GM12878 (cell line): ENCODE data around the gene AMOTL1. TPM values are rescaled to one million over a fixed set of nuclear protein-coding genes. Genes with fewer than 3 reads are reported as not detected.

Source experiments
- ATAC-seq: fragments of 200-7000 bp; cut with Tn5 transposase; 3 replicates; pipeline ENCODE4 v1.9.1; 2020; ENCODE audit warnings: mild to moderate bottlenecking, moderate library complexity
- BruUV-seq: library from RNA; stranded (reverse); fragments of 400-500 nt; replicated peaks from 2 replicates; lab custom pipeline; 2021; lab: Mats Ljungman, UMichigan
- CTCF ChIA-PET: fragments of 300-600 bp; sonication (Branson Sonifier 250); formaldehyde crosslinking; extraction: SDS; loops from one replicate; lab custom pipeline; 2021; ENCODE audit warnings: inconsistent platforms; lab: Yijun Ruan, JAX
- POLR2A ChIA-PET: fragments of 350-600 bp; formaldehyde crosslinking; extraction: SDS; loops from one replicate; lab custom pipeline; 2021; ENCODE audit warnings: inconsistent platforms; lab: Charles Lee
- RAD21 ChIA-PET: fragments of 300-600 bp; sonication (Branson Sonifier 250); formaldehyde crosslinking; loops from one replicate; lab custom pipeline; 2023; ENCODE audit warnings: antibody characterized with exemption; ENCODE audit not compliant: unreplicated experiment; lab: Charles Lee
- SMC1A ChIA-PET: fragments of 300-600 bp; sonication (Branson Sonifier 250); formaldehyde crosslinking; loops from one replicate; lab custom pipeline; 2023; ENCODE audit not compliant: unreplicated experiment, uncharacterized antibody; lab: Charles Lee
- DNase-seq: peaks from one replicate; pipeline ENCODE4 v3.0.0-alpha.2; 2011; ENCODE audit warnings: low read depth, low spot score
- FAIRE-seq: peaks from 3 replicates; lab custom pipeline; 2011; peaks lifted over from hg19 to GRCh38; lab: Jason Lieb, UNC
- H2AFZ ChIP-seq: 2 replicates; pipeline ENCODE4 v1.6.0; 2011; ENCODE audit warnings: low read depth, low read length, control low read depth; ENCODE audit not compliant: control insufficient read depth
- H3K27ac ChIP-seq: 2 replicates; pipeline ENCODE4 v1.5.1; 2011; ENCODE audit warnings: control low read depth; ENCODE audit not compliant: control insufficient read depth, insufficient read depth
- H3K27me3 ChIP-seq, 2 experiments: replicated peaks in 1 of 2; 2 replicates each; pipeline versions ENCODE4 v1.6.0 to v1.6.1; 2011; ENCODE audit warnings: low read length in 1 of 2; ENCODE audit not compliant: control insufficient read depth in 2 of 2, insufficient read depth in 2 of 2
- H3K36me3 ChIP-seq, 2 experiments: 2 replicates each; pipeline ENCODE4 v1.5.1; 2011; ENCODE audit warnings: low read length in 1 of 2; ENCODE audit not compliant: control insufficient read depth in 2 of 2, insufficient read depth in 2 of 2
- H3K4me1 ChIP-seq: 2 replicates; pipeline ENCODE4 v1.6.1; 2011; ENCODE audit warnings: mild to moderate bottlenecking, low read length, moderate library complexity, mixed read lengths; ENCODE audit not compliant: control insufficient read depth, insufficient read depth
- H3K4me2 ChIP-seq: 2 replicates; pipeline ENCODE4 v1.6.0; 2011; ENCODE audit warnings: control low read depth; ENCODE audit not compliant: control insufficient read depth, insufficient read depth
- H3K4me3 ChIP-seq: fragments of 200-600 bp; sonication (generic); 2 replicates; pipeline ENCODE4 v1.5.1; 2016
- H3K79me2 ChIP-seq: 2 replicates; pipeline ENCODE4 v1.6.0; 2011; ENCODE audit warnings: low read length; ENCODE audit not compliant: control insufficient read depth, insufficient read depth
- H3K9ac ChIP-seq: 2 replicates; pipeline ENCODE4 v1.8.0; 2011; ENCODE audit warnings: low read length, control low read depth, mixed read lengths; ENCODE audit not compliant: control insufficient read depth, insufficient read depth
- H3K9me3 ChIP-seq: replicated peaks from 3 replicates; pipeline ENCODE4 v1.5.1; 2011; ENCODE audit warnings: mild to moderate bottlenecking, low read length; ENCODE audit not compliant: control insufficient read depth, insufficient read depth
- H4K20me1 ChIP-seq: 2 replicates; pipeline ENCODE4 v1.6.0; 2011; ENCODE audit not compliant: control insufficient read depth, insufficient read depth
- ATF7 ChIP-seq: fragments of 450-650 bp; IDR thresholded peaks from 2 replicates; pipeline ENCODE4 v1.6.1; 2016; ENCODE audit warnings: low read depth, mild to moderate bottlenecking
- CBX3 ChIP-seq: fragments of 200-600 bp; sonication (generic); IDR thresholded peaks from 2 replicates; pipeline ENCODE4 v1.6.1; 2016; ENCODE audit warnings: low read depth, borderline replicate concordance
- CEBPB ChIP-seq, 2 experiments: fragments of 150-350 bp in 1 of 2; IDR thresholded peaks; 2 replicates each; pipeline ENCODE4 v1.6.1; 2012 to 2014; ENCODE audit warnings: low read depth in 2 of 2, low read length in 2 of 2, borderline replicate concordance in 1 of 2, inconsistent platforms in 1 of 2
- FOS ChIP-seq: IDR thresholded peaks from 3 replicates; pipeline ENCODE4 v1.6.1; 2011; ENCODE audit warnings: borderline replicate concordance; ENCODE audit not compliant: insufficient read length; ENCODE audit errors: extremely low read depth
- IKZF1 ChIP-seq: fragments of 450-650 bp; conservative IDR thresholded peaks from 2 replicates; pipeline ENCODE4 v1.6.1; 2017; ENCODE audit warnings: antibody characterized with exemption, mild to moderate bottlenecking
- MAX ChIP-seq: IDR thresholded peaks from 2 replicates; pipeline ENCODE4 v1.6.1; 2012; ENCODE audit warnings: low read depth, low read length, improper control_type of control experiment
- MLLT1 ChIP-seq: fragments of 450-650 bp; IDR thresholded peaks from 2 replicates; pipeline ENCODE4 v1.6.1; 2016; ENCODE audit warnings: mild to moderate bottlenecking
- MTA2 ChIP-seq: fragments of 450-650 bp; IDR thresholded peaks from 2 replicates; pipeline ENCODE4 v1.6.1; 2016; ENCODE audit warnings: low read depth, mild to moderate bottlenecking, moderate library complexity
- NFYB ChIP-seq: IDR thresholded peaks from 2 replicates; pipeline ENCODE4 v1.6.1; 2011; ENCODE audit warnings: low read depth, mild to moderate bottlenecking, low read length, improper control_type of control experiment, moderate library complexity; ENCODE audit not compliant: insufficient read depth
- SUPT20H ChIP-seq: IDR thresholded peaks from 2 replicates; pipeline ENCODE4 v1.6.1; 2011; ENCODE audit warnings: low read depth, mild to moderate bottlenecking, low read length, moderate library complexity, borderline replicate concordance; ENCODE audit not compliant: control insufficient read depth
- TARDBP ChIP-seq: IDR thresholded peaks from 2 replicates; pipeline ENCODE4 v1.6.1; 2016; ENCODE audit warnings: borderline replicate concordance
- TCF12 ChIP-seq: IDR thresholded peaks from 2 replicates; pipeline ENCODE4 v1.6.1; 2011; ENCODE audit warnings: low read depth, mild to moderate bottlenecking, low read length
- WGBS: methylation state at CpG from one replicate; pipeline ENCODE4 v1.1.6; 2016; ENCODE audit warnings: low lambda C conversion rate; ENCODE audit not compliant: insufficient replicate concordance, insufficient coverage; ENCODE audit errors: missing lambda C conversion rate; 5-methylcytosine and 5-hydroxymethylcytosine counted together
- in situ Hi-C: fragments of 300-500 bp; cut with MboI; formaldehyde crosslinking; loops from 9 replicates; pipeline ENCODE4 v1.14.3; 2018; ENCODE audit warnings: mixed read lengths
- intact Hi-C: fragments of 100-400 bp; cut with micrococcal nuclease; formaldehyde crosslinking; loops from one replicate; pipeline ENCODE4 v1.14.2; 2022; ENCODE audit not compliant: unreplicated experiment
- polyA plus RNA-seq, 11 experiments: library from polyadenylated mRNA; depleted of rRNA in 4 of 11; unstranded in 6 of 11; stranded (reverse) in 5 of 11; fragments of >200 nt; fragmentation: Nextera tagmentation in 4 of 11; fragmentation: Illumina TruSeq in 1 of 11; extraction: Ambion mirVana in 4 of 11; extraction: Trizol in 1 of 11; gene quantifications; 1 replicate in 1 of 11; 2 replicates in 10 of 11; pipeline versions ENCODE4 v1.2.1 to v1.2.3, GENCODE V29; 2011 to 2016; ENCODE audit warnings: inconsistent platforms in 2 of 11, missing spikeins in 2 of 11, low read depth in 1 of 11
- total RNA-seq, 4 experiments: library from RNA; depleted of rRNA in 3 of 4; stranded (reverse); fragments of >200 nt in 3 of 4; fragmentation: Illumina TruSeq in 1 of 4; extraction: Trizol in 1 of 4; gene quantifications; 2 replicates each; pipeline versions ENCODE4 v1.2.1 to v1.2.3, GENCODE V29; 2013 to 2021
- TF ChIP-seq, protein P1 (sequence below): fragments of 450-650 bp; conservative IDR thresholded peaks from 2 replicates; pipeline ENCODE4 v1.6.1; 2017; ENCODE audit warnings: mild to moderate bottlenecking, moderate library complexity

Gene AMOTL1
- total and polyA plus RNA-seq, 10 of the 15 experiments (the other 5 are each of a cell fraction or from before 2014, with no cell fraction given), result under 0.01 to 0.41 (median 0.01) TPM; not detected in 7

DNA sequence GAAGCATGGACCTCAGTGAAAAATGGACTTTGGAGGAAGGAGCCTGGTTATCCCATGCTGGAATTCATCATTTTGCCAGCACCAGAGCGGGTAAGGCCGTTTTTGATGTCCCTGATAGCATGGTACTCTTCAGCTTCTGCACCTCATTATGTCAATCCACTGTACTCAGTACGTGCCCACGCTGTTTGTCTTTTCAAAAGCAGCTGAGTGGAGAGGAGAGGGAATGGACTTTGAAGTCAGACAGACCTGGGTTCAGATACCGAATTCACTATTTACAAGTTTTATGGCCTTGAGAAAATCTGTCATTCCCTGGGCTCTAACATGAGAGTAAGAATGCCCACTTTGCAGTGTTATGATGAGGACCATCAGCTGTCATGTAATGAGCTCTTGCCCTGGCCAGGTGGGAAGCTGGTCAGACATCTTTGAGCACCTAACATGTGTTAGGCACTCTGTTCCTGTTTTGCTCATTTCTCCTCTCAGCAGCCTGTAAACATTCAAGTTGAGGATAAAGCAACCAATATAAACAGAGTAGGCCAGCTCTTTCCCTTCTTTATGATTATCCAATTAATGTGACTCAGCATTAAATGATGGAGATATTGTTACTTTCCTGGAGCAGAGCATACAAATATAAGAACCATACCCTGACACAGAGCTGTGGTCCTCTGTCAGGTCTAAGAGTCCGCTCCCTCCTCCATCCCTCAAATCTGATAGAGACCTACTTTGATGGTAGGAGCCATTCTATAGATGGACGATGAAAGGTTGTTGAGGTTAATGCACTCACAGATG lies 39.0 kb upstream of the AMOTL1 start:
- intact Hi-C loops (no loop called here), in situ Hi-C loops (no loop called here)
- ChIA-PET SMC1A (no interaction called here), POLR2A (no interaction called here), RAD21 (no interaction called here), CTCF (interaction anchor here (0.5 kb wide), 1 partner anchor 169 kb away, joined by 3 read pairs; no protein-coding TSS in a partner anchor)
- no TSS peak for BruUV-seq
- Histone ChIP-seq H3K36me3 (no peaks in the 10 kb centered on the region), H3K9me3 (no peaks in the 10 kb centered on the region), H3K9ac (no peak overlapping the region), H3K4me1 (no peaks in the 10 kb centered on the region), H3K4me3 (no peak overlapping the region), H2AFZ (no peak overlapping the region), H3K79me2 (no peaks in the 10 kb centered on the region), H4K20me1 (no peaks in the 10 kb centered on the region), H3K27ac (no peak overlapping the region), H3K4me2 (no peak overlapping the region), H3K27me3 (peaks cover 0 to under 1% of the 10 kb centered on the region in 2 experiments; a peak in 1 of 4 replicates)
- TF ChIP-seq CBX3 (no peak), TCF12 (no peak), NFYB (no peak), FOS (no peak), SUPT20H (no peak), TARDBP (no peak)
- ATAC-seq (no peak), FAIRE-seq (no peak), DNase-seq (no peak)
- 13% methylated on average over 7 of the region's 7 CpGs for WGBS

DNA sequence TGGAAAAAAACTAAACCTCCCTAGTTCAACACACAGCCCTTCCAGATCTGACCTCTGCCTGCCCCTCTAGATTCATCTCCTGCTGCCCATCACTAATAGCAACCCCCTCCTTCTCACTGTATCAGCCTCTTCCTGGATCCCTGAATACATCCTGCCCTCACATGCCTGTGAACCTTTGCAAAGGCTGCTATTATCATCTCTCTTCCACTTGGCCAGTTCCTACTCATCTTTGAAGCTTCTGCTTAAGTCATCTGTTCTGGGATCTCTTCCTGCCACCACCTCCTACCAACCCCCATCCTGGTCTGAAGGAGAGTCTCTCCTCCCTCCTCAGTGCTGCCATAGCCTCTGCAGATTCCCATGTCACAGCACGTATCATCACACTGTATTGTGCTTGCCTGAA lies 38.0 kb upstream of the AMOTL1 start:
- ATAC-seq, result no peak
- H3K4me1 ChIP-seq, result no peaks in the 10 kb centered on the region
- intact Hi-C loops, result no loop called here
- no peaks in the 10 kb centered on the region for H3K9me3 ChIP-seq
- H3K9ac ChIP-seq, result no peak overlapping the region
- no peaks in the 10 kb centered on the region for H4K20me1 ChIP-seq
- no peak overlapping the region for H3K27ac ChIP-seq
- H3K4me2 ChIP-seq, result no peak overlapping the region
- WGBS, result 0% methylated on average over 1 of the region's 1 CpG
- BruUV-seq, result no TSS peak
- H3K4me3 ChIP-seq, result no peak overlapping the region
- DNase-seq, result no peak
- ChIA-PET POLR2A (interaction anchor here (0.6 kb wide), 1 partner anchor 143 kb away, joined by 3 read pairs; no protein-coding TSS in a partner anchor), RAD21 (no interaction called here), CTCF (no interaction called here), SMC1A (interaction anchor here (1.4 kb wide), 1 partner anchor 93 kb away, joined by 5 read pairs; no protein-coding TSS in a partner anchor)
- no peak for FAIRE-seq
- in situ Hi-C loops, result no loop called here
- H3K36me3 ChIP-seq, result no peaks in the 10 kb centered on the region
- H3K27me3 ChIP-seq, result peaks cover 0 to 2% of the 10 kb centered on the region in 2 experiments; a peak in 1 of 4 replicates
- H2AFZ ChIP-seq, result no peak overlapping the region
- H3K79me2 ChIP-seq, result no peaks in the 10 kb centered on the region
- TF ChIP-seq CEBPB (IDR thresholded peaks at IDR 0.05; ENCODE audit: borderline replicate concordance in 1 of 2, low read depth in 2 of 2, low read length in 2 of 2) (no peak), MAX (no peak), MLLT1 (no peak), ATF7 (no peak), MTA2 (no peak), TARDBP (no peak), IKZF1 (no peak)
- TF ChIP-seq, protein P1, sequence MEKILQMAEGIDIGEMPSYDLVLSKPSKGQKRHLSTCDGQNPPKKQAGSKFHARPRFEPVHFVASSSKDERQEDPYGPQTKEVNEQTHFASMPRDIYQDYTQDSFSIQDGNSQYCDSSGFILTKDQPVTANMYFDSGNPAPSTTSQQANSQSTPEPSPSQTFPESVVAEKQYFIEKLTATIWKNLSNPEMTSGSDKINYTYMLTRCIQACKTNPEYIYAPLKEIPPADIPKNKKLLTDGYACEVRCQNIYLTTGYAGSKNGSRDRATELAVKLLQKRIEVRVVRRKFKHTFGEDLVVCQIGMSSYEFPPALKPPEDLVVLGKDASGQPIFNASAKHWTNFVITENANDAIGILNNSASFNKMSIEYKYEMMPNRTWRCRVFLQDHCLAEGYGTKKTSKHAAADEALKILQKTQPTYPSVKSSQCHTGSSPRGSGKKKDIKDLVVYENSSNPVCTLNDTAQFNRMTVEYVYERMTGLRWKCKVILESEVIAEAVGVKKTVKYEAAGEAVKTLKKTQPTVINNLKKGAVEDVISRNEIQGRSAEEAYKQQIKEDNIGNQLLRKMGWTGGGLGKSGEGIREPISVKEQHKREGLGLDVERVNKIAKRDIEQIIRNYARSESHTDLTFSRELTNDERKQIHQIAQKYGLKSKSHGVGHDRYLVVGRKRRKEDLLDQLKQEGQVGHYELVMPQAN, result no peak
